Upper lobe of left lung (tissue), 4 donors: ENCODE results near the gene CLDN1.
"Not testable (repeated sequence)": the region's sequence is repeated elsewhere in the genome, so short reads cannot be mapped to it uniquely, and the experiment has no call there.

Experiments
- EP300 ChIP-seq, 4 donors: sonication (generic); formaldehyde crosslinking; IDR thresholded peaks; one replicate each; pipeline ENCODE4 v1.5.1; 2017; ENCODE audit warnings: antibody characterized with exemption in 4 of 4, control low read depth in 2 of 4
- POLR2A ChIP-seq, 4 donors: fragments of 450-650 bp; IDR thresholded peaks; one replicate each; pipeline ENCODE4 v1.5.1; 2016 to 2017; ENCODE audit warnings: antibody characterized with exemption in 4 of 4, mild to moderate bottlenecking in 2 of 4
- TF ChIP-seq, protein P1 (sequence below), 6 experiments: fragments of 450-650 bp in 4 of 6; fragments of 200-600 bp in 2 of 6; sonication (generic) in 2 of 6; IDR thresholded peaks; one replicate each; pipeline ENCODE4 v1.5.1; 2016 to 2019; ENCODE audit warnings: antibody characterized with exemption in 6 of 6

DNA sequence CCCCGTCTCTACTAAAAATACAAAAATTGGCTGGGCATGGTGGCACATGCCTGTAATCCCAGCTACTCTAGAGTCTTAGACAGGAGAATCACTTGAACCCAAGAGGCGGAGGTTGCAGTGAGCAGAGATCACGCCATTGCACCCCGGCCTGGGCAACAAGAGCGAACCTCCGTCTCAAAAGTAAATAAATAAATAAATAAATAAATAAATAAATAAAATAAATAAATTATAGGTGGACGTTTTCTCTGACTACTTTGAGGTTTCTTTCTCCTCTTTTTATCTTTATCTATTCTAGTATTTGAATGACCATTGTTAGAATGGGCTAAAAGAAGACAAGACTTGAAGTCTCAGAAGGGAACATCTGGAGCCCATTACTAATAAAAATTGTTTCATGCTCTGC lies 54.8 kb downstream of the CLDN1 start:
- TF ChIP-seq, protein P1, sequence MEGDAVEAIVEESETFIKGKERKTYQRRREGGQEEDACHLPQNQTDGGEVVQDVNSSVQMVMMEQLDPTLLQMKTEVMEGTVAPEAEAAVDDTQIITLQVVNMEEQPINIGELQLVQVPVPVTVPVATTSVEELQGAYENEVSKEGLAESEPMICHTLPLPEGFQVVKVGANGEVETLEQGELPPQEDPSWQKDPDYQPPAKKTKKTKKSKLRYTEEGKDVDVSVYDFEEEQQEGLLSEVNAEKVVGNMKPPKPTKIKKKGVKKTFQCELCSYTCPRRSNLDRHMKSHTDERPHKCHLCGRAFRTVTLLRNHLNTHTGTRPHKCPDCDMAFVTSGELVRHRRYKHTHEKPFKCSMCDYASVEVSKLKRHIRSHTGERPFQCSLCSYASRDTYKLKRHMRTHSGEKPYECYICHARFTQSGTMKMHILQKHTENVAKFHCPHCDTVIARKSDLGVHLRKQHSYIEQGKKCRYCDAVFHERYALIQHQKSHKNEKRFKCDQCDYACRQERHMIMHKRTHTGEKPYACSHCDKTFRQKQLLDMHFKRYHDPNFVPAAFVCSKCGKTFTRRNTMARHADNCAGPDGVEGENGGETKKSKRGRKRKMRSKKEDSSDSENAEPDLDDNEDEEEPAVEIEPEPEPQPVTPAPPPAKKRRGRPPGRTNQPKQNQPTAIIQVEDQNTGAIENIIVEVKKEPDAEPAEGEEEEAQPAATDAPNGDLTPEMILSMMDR (IDR thresholded peaks at IDR 0.05), result not testable (repeated sequence)
- TF ChIP-seq EP300, POLR2A (IDR thresholded peaks at IDR 0.05): not testable (repeated sequence)
